HG03457 (cell line): ENCODE data around the gene FRMD3.
"Not testable (repeated sequence)": the region's sequence is repeated elsewhere in the genome, so short reads cannot be mapped to it uniquely, and the experiment has no call there.

ENCODE experiments used
- ATAC-seq: cut with Tn5 transposase; IDR thresholded peaks from one replicate; pipeline ENCODE4 v1.9.1; 2021; ENCODE audit warnings: moderate number of reproducible peaks; ENCODE audit not compliant: unreplicated experiment

FRMD3 gene

GRCh38 chr9:83526211-83526610 is 12.0 kb downstream of the FRMD3 start:
- ATAC-seq, result no peak

GRCh38 chr9:83523684-83524083 is 14.5 kb downstream of the FRMD3 start:
- no peak for ATAC-seq

GRCh38 chr9:83521411-83521810 is 16.8 kb downstream of the FRMD3 start:
- no peak for ATAC-seq

GRCh38 chr9:83521011-83521410 is 17.2 kb downstream of the FRMD3 start:
- no peak for ATAC-seq

- ATAC-seq, result no peak
Observed at GRCh38 chr9:83520292-83520691, 17.9 kb downstream of the FRMD3 start.

GRCh38 chr9:83517980-83518379 is 20.2 kb downstream of the FRMD3 start:
- ATAC-seq, result not testable (repeated sequence)

- ATAC-seq, result no peak
Observed at GRCh38 chr9:83514767-83515166, 23.4 kb downstream of the FRMD3 start.

GRCh38 chr9:83512621-83513020 is 25.6 kb downstream of the FRMD3 start:
- ATAC-seq, result no peak

- ATAC-seq, result peak; percentile 93
Observed at GRCh38 chr9:83511051-83511450, 27.1 kb downstream of the FRMD3 start.

GRCh38 chr9:83509402-83509801 is 28.8 kb downstream of the FRMD3 start:
- no peak for ATAC-seq

GRCh38 chr9:83508067-83508466 is 30.1 kb downstream of the FRMD3 start:
- no peak for ATAC-seq

GRCh38 chr9:83505282-83505681 is 32.9 kb downstream of the FRMD3 start:
- no peak for ATAC-seq

GRCh38 chr9:83503866-83504265 is 34.3 kb downstream of the FRMD3 start:
- ATAC-seq, result no peak

- ATAC-seq, result no peak
Observed at GRCh38 chr9:83501565-83501964, 36.6 kb downstream of the FRMD3 start.

- no peak for ATAC-seq
Observed at GRCh38 chr9:83497441-83497840, 40.8 kb downstream of the FRMD3 start.

GRCh38 chr9:83491995-83492394 is 46.2 kb downstream of the FRMD3 start:
- ATAC-seq, result no peak

GRCh38 chr9:83491413-83491812 is 46.8 kb downstream of the FRMD3 start:
- ATAC-seq, result no peak

- no peak for ATAC-seq
Observed at GRCh38 chr9:83489961-83490360, 48.2 kb downstream of the FRMD3 start.

- ATAC-seq, result no peak
Observed at GRCh38 chr9:83484990-83485389, 53.2 kb downstream of the FRMD3 start.

- ATAC-seq, result no peak
Observed at GRCh38 chr9:83483223-83483622, 55.0 kb downstream of the FRMD3 start.

- ATAC-seq, result no peak
Observed at GRCh38 chr9:83479765-83480164, 58.4 kb downstream of the FRMD3 start.

- ATAC-seq, result no peak
Observed at GRCh38 chr9:83477571-83477970, 60.6 kb downstream of the FRMD3 start.

GRCh38 chr9:83477120-83477519 is 61.1 kb downstream of the FRMD3 start:
- ATAC-seq, result no peak

GRCh38 chr9:83476513-83476912 is 61.7 kb downstream of the FRMD3 start:
- no peak for ATAC-seq
